GM19397 (cell line): ENCODE data around the gene CDC14A.
"Not testable (repeated sequence)": the region's sequence is repeated elsewhere in the genome, so short reads cannot be mapped to it uniquely, and the experiment has no call there.

Source experiments
- ATAC-seq: cut with Tn5 transposase; IDR thresholded peaks from one replicate; pipeline ENCODE4 v1.9.1; 2021; ENCODE audit warnings: mild to moderate bottlenecking, moderate library complexity; ENCODE audit not compliant: unreplicated experiment

The CDC14A gene, protein sequence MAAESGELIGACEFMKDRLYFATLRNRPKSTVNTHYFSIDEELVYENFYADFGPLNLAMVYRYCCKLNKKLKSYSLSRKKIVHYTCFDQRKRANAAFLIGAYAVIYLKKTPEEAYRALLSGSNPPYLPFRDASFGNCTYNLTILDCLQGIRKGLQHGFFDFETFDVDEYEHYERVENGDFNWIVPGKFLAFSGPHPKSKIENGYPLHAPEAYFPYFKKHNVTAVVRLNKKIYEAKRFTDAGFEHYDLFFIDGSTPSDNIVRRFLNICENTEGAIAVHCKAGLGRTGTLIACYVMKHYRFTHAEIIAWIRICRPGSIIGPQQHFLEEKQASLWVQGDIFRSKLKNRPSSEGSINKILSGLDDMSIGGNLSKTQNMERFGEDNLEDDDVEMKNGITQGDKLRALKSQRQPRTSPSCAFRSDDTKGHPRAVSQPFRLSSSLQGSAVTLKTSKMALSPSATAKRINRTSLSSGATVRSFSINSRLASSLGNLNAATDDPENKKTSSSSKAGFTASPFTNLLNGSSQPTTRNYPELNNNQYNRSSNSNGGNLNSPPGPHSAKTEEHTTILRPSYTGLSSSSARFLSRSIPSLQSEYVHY

DNA sequence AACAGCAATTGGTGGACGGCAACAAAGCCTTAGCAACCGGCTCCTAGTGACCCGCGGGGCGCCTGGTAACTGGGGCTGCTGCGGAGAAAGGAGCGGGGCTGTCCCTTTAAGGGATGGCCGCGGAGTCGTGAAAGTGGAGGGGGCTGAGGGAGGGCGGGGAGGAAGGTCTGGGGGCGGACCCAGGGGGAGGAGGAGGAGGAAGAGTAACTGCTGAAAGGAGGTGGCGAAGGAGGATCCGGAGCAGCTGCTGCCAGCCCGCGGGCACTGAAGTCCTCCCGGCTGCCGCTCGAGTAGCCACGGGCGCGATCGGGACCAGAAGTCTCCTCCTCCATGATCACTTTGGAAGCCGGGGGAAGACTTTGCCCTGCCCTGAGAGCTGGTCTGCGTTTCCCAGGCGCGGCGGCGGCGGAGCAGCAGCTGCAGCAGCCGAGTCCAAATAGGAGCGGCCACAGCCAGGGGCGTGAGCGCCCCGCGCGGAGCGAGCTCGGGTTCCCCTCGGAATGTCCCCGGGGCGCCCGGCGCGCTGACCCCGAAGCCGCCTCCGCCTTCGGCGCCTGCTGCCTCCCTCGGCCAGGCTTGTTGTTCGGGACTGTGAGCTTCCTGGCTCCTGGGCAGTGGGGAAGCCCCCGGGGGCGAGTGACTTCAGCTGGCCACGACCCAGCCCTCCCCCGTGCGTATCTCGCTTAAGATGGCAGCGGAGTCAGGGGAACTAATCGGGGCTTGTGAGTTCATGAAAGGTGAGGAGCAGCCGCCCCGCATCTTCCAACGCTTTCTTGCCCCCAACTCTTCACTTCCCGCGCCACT, at the start of gene CDC14A:
TSS of gene CDC14A (plus strand) at position 240 of the 804 bp plus-strand sequence. CDS start at position 689, 449 bp downstream.
- peak; percentile 67 for ATAC-seq

DNA sequence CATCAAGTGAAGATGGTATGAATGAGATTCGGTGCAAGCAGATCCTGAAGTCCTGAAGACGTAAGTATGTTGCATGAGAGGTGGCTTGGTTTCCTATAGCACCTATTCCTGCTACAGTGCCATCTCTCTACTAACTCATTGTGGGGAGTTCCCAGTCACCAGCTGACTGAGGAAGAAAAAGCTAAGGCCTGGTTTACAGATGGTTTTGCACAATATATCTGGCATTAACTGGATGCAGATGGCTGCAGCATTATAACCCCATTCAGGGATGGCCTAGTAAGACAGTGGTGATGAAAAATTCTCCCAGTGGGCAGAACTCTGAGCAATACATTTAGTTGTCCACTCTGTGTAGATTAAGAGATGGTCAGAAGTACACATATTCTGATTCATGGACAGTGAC, 49.6 kb upstream of the CDC14A start:
- ATAC-seq, result no peak

DNA sequence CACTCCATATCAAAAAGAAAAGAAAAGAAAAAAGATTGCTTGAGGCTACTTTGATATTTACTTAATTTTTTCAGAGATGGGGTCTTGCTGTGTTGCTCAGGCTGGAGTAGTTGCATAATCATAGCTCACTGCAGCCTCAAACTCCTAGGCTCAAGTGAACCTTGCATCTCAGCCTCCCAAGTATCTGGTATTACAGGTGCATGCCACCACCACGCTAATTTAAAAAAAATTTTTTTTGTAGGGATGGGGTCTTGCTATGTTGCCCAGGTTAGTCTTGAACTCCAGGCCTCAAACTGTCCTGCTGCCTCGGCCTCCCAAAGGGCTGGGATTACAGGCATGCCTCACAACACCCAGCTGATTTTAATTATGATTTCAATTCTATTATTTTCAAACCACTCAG, 48.1 kb upstream of the CDC14A start:
- ATAC-seq, result no peak

DNA sequence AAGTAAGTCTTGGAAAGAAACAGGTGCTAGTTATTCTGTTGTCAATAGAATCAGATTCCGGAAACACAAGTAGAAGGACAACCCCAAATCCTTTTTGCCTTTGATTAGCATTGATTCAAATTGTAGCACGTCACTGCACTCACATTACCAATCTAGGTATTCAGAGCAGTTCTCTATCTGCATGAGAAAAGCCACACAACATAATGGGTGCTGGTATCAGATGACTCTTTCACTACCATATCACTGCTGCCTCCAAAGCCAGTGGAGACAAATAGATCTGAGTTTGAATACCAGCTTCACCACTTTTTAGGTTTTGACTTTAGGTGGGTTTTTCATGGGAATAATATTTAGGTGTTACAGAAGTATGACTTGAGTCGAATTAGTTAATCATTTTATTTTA, 47.4 kb upstream of the CDC14A start:
- ATAC-seq, result no peak

DNA sequence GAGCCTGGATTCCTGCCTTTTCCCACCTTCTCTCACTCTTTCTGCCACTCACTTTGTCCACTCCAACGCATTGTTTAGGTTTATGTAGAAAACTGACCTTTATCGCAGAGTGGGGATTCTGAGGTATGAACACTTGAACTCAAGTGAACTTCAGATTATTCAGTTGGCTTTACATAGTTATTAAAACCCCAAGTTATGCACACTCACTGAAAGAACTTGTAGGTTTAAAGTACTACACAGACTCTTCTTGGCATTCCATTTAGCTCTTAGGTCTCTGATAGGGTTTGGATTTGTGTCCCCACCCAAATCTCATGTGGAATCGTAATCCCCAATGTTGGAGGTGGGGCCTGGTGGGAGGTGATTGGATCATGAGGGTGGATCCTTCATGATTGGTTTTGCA, 46.4 kb upstream of the CDC14A start:
- no peak for ATAC-seq

DNA sequence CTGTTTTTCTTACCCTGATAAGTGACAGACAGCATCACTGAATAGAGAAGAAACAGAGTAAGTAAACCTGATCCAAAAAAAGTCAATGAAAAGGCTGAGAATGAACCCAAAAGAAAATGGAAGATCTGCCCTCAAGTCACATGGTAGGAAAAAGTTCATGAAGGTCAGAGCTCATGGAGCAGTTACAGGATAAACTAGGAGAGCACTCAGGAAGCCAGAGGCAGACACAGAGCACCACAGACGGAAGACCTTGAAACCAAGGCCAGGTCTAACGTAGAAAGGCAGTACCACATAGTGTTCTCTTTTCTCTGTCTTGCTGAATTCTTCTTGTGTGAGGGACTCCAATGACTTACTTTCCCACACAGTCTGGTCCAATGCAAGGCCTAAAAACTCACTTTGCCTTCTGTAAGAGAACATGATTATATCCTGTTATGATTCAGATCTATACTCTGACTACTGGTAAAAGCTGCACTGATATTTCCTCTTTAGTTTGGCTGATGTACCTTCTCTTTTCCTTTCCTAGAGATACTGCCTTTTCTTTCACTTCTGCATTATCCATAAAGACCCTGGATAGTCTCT, 45.5 kb upstream of the CDC14A start:
- no peak for ATAC-seq

DNA sequence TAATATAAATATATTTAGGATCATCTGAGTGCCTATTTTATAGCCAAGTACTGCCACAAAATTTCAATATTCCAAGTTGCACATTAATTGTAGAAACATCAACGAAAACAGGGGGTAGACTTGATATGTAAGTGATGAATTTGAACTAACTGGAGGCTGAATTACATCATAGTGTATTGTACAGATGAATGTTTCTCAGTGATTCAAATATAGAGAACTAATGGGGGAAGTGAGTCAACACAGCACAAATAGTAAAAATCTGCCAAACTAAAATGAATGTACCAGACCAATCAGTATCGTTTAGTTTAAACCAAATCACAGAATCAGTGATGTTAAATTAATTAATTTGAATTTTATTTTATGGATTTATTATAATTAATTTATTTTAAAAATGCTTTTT, 43.5 kb upstream of the CDC14A start:
- no peak for ATAC-seq

DNA sequence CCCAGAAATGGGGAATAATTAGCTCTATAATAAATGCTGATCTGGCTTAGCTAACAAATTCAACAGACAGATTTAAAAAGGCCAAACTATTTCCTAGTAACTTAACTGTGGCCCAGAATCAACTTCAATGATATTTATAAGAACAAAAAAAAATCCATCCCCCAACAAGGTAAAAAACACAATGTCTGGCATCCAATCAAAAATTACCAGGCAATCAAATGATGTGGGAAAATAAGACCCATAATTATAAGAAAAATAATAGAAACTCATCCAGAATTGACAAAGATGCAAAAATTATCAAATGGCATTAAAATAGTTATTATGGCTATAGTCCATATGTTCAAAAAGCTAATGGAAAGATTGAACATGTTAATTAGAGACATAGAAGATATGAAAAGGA, 42.4 kb upstream of the CDC14A start:
- no peak for ATAC-seq

DNA sequence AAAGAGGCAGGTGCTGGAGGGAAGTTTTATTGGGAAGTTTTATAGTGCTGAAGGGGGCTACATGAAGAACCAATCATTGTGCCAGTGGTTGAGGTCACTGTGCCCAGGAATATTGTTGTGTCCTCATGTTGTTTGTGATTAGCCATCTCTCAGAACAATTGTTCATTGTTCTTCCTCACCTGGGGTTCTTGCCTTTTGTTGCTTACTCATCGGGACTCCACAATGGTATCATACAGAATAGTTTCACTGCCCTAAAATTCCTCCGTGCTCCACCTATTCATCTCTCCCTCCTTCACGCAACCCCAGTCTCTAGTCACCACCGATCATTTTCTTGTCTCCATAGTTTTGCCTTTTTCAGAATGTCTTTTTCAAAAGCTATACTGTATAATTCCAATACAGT, 38.9 kb upstream of the CDC14A start:
- no peak for ATAC-seq

DNA sequence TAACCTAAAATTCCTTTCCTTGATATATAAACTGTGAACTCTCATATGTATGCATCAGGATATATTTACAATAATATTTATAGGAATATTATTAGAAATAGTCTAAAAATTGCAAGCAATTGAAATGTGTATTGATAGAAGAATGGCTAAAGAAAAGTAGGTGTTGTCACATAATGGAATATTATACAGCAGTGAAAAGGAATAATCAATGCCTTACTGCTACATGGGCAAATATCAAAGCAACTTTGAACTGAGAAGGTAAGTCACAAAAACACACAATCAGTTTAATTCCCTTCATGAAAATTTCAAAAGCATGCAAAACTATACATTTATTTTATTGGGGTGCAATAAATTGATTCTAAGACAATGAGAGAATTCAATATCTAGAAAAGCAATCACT, 35.7 kb upstream of the CDC14A start:
- no peak for ATAC-seq

DNA sequence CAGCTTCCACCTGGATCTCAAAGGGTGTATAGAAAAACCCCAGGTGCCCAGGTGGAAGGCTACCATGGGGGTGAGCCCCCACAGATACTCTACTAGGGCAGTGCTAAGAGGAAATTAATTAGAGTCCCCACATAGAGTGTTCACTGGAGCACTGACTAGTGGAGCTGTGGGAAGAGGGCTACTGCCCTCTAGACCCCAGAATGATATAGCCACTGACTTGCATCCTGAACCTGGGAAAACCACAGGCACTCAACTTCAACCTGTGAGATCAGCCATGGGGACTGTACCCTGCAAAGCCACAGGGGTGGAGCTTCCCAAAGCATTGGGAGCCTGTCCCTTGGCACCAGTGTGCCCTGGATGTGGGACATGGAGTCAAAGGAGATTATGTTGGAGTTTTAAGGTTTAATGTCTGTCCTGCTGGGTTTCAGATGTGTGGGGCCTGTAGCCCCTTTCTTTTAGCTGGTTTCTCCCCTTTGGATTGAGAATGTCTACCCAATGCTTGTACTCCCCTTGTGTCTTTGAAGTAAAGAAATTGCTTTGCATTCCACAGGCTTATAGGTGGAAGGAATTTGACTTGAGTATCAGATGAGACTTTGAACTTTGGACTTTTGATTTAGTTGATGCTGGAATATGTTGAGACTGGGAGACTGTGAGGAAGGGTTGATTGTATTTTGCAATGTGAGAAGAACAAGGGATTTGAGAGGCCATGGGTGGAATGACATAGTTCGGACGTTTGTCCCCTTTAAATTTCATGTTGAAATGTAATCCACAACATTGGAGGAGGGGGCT, 31.8 kb upstream of the CDC14A start:
- no peak for ATAC-seq

DNA sequence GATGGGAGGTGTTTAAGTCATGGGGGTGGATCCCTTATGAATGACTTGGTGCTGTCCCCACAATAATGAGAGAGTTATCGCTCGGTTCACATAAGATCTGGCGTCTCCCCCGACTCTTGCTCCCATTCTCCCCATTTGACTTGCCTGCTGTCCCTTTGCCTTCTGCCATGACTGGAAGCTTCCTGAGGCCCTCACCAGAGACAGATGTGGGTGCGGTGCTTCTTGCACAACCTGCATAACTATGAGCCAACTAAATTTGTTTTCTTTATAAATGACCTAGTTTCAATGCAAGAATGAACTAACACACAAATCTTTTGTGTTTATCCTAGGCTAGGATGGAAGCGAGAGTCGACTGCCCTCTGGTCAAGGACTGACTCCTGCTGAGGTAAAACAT, 31.2 kb upstream of the CDC14A start:
- ATAC-seq, result no peak

DNA sequence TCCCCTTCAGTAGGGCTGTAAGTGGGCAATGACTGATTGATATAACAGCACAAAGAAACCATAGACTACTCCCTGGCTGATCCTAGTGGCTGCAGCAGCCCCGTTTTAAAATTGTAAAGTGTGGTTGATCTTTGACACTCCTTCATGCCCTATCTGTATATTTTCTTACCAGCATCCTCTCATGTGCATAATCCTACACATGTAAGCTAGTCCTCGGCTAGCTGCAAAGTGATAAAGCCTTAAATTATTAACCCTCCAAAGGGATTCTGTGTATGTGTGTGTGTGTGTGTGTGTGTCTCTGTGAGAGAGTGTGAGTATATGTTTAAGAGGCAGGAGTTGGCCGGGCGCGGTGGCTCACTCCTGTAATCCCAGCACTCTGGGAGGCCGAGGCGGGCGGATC, 30.8 kb upstream of the CDC14A start:
- no peak for ATAC-seq

DNA sequence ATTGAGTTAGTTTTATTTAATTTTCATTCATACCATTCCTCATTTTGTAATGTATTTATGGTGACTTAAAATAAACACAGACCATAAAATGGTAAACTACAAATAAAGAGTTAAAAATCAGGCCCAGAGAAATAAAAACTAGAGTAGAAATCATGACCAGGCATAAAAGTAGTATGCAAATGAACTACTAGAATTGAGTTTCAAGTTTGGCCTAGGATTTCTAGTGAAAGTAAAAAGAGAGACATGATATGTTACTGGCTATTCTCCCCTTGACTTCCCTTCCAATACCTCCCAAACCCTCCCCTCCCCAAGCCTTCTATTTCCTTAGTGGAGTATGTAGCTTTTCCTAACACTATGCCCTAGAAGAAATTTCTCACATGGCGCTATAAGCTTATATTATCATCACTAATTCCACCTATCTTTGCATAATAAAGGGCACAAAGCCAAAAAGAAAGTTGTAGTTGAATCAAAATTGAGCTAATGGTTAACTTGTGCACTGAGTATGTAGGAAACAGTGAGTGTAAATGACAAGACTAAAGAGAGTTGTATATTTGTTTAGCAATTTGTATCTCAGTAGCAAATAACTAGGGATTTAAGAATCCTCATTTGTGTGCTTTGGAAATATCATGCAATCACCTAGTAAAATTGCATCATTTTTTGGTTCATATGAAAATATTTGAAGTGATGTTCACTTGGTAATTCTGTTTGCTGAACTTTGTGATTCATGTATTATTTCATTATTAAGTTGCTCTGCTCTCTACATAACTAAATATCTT, 29.7 kb upstream of the CDC14A start:
- no peak for ATAC-seq

DNA sequence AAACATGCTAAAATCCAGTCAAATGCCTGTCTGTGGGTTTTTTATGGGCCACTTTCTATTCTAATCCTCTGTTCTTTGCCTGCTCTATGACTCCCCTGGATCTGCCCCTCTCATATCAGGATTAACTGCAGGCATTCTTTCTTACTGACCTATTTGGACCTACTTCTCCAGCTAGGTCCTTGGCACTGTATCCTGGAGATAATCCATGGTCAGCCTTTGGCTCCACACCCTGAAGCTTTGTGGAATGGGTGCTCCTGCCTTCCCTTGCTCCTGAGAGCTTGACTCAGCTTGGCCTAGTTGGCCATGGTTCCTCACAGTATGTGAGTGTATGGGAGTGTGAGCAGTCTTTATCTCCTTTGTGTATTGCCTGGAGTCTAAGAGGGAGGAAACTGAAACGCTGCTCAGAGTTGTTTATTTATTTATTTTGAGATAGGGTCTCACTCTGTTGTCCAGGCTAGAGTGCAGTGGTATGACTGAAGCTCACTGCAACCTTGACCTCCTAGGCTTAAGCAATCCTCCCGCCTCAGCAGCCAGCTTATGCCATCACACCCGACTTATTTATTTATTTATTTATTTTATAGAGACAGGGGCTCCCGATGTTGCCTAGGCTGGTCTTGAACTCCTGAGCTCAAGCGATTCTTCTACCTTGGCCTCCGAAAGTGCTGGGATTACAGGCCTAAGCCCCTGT, 28.7 kb upstream of the CDC14A start:
- ATAC-seq, result no peak

DNA sequence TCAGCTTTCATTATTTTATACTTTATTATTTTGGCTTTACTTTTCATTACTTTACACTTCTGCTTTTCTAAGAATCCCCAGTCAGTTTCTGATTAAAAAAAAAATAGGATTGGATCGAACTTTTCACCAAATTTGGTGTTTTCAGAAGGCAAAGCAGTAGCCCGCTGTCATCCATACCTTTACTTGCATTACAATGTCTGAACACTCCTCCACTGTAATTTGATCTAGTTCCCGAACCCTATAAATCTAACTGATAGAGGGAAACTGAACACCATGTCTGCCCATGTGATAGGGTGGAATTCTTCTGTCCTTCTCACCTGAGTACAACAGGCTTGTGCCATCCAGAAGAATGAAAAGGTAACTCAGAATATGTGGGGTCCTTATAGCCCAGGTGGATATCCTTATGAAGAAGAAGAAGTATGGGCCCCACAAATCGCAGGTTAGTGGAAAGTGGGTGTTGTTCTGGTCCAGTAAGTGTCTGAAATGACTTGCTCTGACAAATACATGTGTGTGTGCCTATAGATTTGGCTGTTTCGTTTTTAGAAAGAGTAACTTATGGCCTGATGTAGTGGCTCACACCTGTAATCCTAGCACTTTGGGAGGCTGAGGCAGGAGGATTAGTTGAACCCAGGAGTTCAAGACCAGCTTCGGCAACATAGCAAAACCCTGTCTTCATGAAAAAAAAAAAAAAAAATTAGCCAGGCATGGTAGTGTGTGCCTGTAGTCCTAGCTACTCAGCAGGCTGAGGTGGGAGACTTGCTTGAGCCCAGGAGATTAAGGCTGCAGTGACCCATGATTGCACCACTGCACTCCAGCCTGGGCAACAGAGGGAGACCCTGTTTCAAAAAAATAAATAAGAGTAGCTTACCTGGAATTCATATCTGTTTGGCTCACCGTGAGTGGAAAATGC, 26.6 kb upstream of the CDC14A start:
- no peak for ATAC-seq

DNA sequence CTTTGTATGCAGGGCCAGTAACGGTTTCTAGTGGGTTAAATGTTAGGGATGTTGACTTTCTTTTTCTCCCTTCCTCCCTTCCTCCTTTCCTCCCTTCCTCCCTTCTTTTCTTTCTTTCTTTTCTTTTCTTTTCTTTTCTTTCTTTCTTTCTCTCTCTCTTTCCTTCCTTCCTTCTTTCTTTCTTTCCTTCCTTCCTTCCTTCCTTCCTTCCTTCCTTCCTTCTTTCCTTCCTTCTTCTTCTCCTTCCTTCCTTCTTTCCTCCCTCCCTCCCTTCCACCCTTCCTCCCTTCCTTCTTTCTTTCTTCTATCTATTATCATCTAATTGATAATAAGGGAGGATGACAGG, 26.0 kb upstream of the CDC14A start:
- ATAC-seq, result not testable (repeated sequence)

DNA sequence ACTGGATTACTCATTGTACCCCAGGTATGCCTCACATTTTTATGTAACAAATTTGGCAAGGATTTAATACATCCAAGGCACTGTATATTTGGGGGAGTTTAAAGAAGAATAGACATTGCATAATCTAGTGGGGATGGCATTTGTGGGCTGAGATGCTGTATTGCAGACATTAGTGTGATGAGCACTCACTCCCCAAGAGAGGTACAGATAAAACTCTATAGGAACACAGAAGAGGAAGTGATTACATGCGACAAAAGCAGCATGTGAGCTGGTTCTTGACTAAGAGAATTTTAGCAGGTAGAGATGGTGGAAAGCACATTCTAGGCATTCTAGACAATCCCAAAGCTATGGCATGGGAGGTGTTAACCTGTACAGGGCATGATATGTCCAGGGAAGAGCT, 24.2 kb upstream of the CDC14A start:
- ATAC-seq, result no peak
